HCT116 (cell line): ENCODE measurements around the gene SLC27A1.

Experiments
- EZH2 ChIP-seq: fragments of 200-600 bp; sonication (generic); IDR thresholded peaks from 2 replicates; pipeline ENCODE4 v1.6.1; 2017; ENCODE audit warnings: antibody characterized with exemption, mixed run types
- TF ChIP-seq, protein P1 (sequence below), 3 experiments: fragments of 200-600 bp in 1 of 3; sonication (generic) in 1 of 3; IDR thresholded peaks in 2 of 3; conservative IDR thresholded peaks in 1 of 3; 2 replicates each; pipeline ENCODE4 v1.5.1; 2012 to 2017; ENCODE audit warnings: low read depth in 2 of 3, low read length in 2 of 3, antibody characterized with exemption in 1 of 3, borderline replicate concordance in 1 of 3, control low read depth in 1 of 3, mild to moderate bottlenecking in 1 of 3, mixed read lengths in 1 of 3, mixed run types in 1 of 3, moderate library complexity in 1 of 3; ENCODE audit not compliant: insufficient read depth in 1 of 3

DNA sequence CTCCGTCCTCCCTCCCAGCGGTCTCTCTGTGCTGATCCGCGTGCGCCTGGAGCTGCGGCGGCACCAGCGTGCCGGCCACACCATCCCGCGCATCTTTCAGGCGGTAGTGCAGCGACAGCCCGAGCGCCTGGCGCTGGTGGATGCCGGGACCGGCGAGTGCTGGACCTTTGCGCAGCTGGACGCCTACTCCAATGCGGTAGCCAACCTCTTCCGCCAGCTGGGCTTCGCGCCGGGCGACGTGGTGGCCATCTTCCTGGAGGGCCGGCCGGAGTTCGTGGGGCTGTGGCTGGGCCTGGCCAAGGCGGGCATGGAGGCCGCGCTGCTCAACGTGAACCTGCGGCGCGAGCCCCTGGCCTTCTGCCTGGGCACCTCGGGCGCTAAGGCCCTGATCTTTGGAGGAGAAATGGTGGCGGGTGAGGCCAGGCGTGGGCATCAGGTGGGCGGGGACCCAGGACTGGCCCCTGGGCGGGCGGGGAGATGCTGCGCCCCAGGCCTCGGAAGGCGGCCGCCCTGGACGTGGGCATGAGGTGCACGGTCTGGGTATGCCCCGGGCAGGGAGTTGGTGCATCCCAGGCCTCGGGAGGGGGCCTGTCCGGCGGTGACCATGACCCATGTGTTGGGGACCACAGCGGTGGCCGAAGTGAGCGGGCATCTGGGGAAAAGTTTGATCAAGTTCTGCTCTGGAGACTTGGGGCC lies 16.4 kb downstream of the SLC27A1 start:
- TF ChIP-seq, protein P1, sequence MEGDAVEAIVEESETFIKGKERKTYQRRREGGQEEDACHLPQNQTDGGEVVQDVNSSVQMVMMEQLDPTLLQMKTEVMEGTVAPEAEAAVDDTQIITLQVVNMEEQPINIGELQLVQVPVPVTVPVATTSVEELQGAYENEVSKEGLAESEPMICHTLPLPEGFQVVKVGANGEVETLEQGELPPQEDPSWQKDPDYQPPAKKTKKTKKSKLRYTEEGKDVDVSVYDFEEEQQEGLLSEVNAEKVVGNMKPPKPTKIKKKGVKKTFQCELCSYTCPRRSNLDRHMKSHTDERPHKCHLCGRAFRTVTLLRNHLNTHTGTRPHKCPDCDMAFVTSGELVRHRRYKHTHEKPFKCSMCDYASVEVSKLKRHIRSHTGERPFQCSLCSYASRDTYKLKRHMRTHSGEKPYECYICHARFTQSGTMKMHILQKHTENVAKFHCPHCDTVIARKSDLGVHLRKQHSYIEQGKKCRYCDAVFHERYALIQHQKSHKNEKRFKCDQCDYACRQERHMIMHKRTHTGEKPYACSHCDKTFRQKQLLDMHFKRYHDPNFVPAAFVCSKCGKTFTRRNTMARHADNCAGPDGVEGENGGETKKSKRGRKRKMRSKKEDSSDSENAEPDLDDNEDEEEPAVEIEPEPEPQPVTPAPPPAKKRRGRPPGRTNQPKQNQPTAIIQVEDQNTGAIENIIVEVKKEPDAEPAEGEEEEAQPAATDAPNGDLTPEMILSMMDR (IDR thresholded peaks at IDR 0.05 in 2 of 3, conservative IDR thresholded peaks at IDR 0.05 in 1 of 3; ENCODE audit: borderline replicate concordance in 1 of 3, insufficient read depth in 1 of 3, low read depth in 2 of 3, low read length in 2 of 3) = no peak
- no peak for TF ChIP-seq EZH2
